H1 (cell line): Measurements from ENCODE around the gene UBQLN4. TPM values are rescaled to one million over a fixed set of nuclear protein-coding genes. Genes with fewer than 3 reads are reported as not detected.

Source experiments
- JUND ChIP-seq: IDR thresholded peaks from 2 replicates; pipeline ENCODE4 v1.6.1; 2011; ENCODE audit warnings: mild to moderate bottlenecking, improper control_type of control experiment, low read length
- polyA plus RNA-seq, 7 experiments: library from polyadenylated mRNA; depleted of rRNA in 3 of 7; stranded (reverse) in 5 of 7; unstranded in 2 of 7; fragments of >200 nt in 5 of 7; fragments of 200-250 nt in 2 of 7; gene quantifications; 1 replicate in 5 of 7; 2 replicates in 1 of 7; 4 replicates in 1 of 7; pipeline versions ENCODE4 v1.2.1 to v1.2.3, GENCODE V29; 2011 to 2013; ENCODE audit warnings: missing spikeins in 2 of 7, mixed read lengths in 2 of 7
- total RNA-seq: library from RNA; stranded (reverse); fragmentation: NEBNext Ultra II Directional; extraction: Animal tissue kit (Norgen Biotek cat#: 25700); gene quantifications from 2 replicates; pipeline ENCODE4 v1.2.1, GENCODE V29; 2021

UBQLN4 gene
- total and polyA plus RNA-seq, 2 of the 8 experiments (the other 6 are each of a cell fraction or from before 2014, with no cell fraction given), result 37.7 to 52.0 TPM

DNA sequence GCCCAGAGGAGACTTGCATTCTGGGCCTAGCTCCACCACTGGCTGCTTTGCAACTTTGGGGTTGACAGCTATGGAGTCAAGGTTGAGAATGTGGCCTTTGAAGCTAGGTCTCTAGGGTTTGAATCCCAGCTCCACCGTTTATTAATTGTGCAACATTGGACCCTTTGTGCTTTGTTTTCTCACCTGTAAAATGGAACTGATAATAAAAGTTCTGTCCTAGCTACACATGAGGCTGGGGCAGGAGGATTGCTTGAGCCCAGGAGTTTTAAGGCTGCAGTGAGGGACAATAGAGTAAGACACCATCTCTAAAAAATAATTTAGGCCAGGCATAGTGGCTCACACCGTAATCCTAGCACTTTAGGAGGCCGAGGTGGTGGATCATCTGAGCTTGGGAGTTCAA is 45.7 kb upstream of the UBQLN4 start (continued):
- TF ChIP-seq JUND, result no peak
